ENCODE measurements around the gene PTPRU. TPM values are rescaled to one million over a fixed set of nuclear protein-coding genes. Genes with fewer than 3 reads are reported as not detected.

PTPRU gene
- total RNA-seq, 1 experiment from 2014 or later = 0.72 TPM

DNA sequence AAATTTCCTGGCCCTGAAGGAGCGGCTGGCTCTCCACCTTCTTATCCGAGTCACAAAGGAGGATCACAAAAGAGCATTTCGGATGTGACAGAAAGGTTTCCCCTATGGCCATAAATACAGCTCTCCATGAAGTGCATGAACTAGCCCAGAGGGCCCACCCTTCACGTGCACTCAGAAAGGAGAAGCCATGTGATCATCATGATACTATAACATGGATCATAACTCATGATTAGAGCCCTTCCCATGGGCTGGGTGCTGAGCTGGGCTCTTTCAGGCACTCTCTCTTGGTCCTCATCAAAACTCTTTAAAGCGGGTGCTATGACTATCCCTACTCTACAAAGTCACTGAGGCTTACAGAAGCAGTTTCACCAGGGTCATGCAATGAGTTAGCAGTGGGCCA lies 135.0 kb downstream of the PTPRU start:
- Histone ChIP-seq H3K4me1 (ENCODE audit: control insufficient read depth, insufficient read depth, low read length) (no peaks in the 10 kb centered on the region), H3K4me3 (ENCODE audit: low read depth in 2 of 2, low read length in 2 of 2) (no peak overlapping the region), H3K36me3 (ENCODE audit: control insufficient read depth, insufficient read depth, low read length) (no peaks in the 10 kb centered on the region), H3K27ac (ENCODE audit: low read length) (no peak overlapping the region), H3K27me3 (ENCODE audit: control insufficient read depth, insufficient read depth, low read length) (peaks cover 35% of the 10 kb centered on the region), H3K9me3 (ENCODE audit: control insufficient read depth, insufficient read depth, low read depth, low read length) (no peaks in the 10 kb centered on the region)
- intact Hi-C loops (cut with micrococcal nuclease; ENCODE audit: unreplicated experiment) (loop anchor here (10.0 kb wide), 1 partner anchor 713 kb away; no protein-coding TSS in a partner anchor), in situ Hi-C loops (cut with HindIII; ENCODE audit: low pct_unique_long_range_greater_than_20kb, low sequenced_read_pairs) (no loop called here)
- no TSS peak for BruUV-seq (replicated peaks)
- ATAC-seq (no peak), DNase-seq (ENCODE audit: low read depth, low spot score) (no peak)
- POLR2A ChIA-PET = no interaction called here
- TF ChIP-seq POLR2AphosphoS5 (IDR thresholded peaks at IDR 0.05; ENCODE audit: low read depth, low read length) = no peak
- no peak for TF ChIP-seq SIN3A (IDR thresholded peaks at IDR 0.05; ENCODE audit: borderline replicate concordance, insufficient read depth, low read depth, low read length)
- TF ChIP-seq, protein P1, sequence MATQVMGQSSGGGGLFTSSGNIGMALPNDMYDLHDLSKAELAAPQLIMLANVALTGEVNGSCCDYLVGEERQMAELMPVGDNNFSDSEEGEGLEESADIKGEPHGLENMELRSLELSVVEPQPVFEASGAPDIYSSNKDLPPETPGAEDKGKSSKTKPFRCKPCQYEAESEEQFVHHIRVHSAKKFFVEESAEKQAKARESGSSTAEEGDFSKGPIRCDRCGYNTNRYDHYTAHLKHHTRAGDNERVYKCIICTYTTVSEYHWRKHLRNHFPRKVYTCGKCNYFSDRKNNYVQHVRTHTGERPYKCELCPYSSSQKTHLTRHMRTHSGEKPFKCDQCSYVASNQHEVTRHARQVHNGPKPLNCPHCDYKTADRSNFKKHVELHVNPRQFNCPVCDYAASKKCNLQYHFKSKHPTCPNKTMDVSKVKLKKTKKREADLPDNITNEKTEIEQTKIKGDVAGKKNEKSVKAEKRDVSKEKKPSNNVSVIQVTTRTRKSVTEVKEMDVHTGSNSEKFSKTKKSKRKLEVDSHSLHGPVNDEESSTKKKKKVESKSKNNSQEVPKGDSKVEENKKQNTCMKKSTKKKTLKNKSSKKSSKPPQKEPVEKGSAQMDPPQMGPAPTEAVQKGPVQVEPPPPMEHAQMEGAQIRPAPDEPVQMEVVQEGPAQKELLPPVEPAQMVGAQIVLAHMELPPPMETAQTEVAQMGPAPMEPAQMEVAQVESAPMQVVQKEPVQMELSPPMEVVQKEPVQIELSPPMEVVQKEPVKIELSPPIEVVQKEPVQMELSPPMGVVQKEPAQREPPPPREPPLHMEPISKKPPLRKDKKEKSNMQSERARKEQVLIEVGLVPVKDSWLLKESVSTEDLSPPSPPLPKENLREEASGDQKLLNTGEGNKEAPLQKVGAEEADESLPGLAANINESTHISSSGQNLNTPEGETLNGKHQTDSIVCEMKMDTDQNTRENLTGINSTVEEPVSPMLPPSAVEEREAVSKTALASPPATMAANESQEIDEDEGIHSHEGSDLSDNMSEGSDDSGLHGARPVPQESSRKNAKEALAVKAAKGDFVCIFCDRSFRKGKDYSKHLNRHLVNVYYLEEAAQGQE (IDR thresholded peaks at IDR 0.05; ENCODE audit: insufficient read depth in 1 of 2, low read depth in 2 of 2, low read length in 1 of 2) = no peak
- no peak for TF ChIP-seq TCF7L2 (IDR thresholded peaks at IDR 0.05; ENCODE audit: low read depth, low read length)
- no peak for TF ChIP-seq CTCF (IDR thresholded peaks at IDR 0.05)
- CTCF ChIA-PET = no interaction called here

DNA sequence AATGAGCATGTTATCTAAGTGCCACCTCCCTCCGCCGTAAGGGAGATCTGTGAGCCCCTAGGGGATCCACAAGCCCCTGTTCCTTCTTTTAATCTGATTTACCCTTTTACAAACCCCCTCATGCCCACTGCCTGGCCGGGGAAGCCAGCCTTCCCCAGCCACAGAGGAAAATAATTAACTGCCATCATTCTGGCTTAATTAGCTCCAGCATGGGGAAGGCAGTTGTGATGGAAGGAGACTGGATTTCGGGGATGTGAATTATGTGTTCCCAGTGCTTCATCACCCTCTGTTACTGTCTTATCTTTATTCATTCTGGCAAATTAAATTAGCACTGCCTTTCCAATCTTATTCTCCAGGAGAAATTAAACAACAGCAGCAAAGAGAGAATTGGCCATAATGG lies 135.8 kb downstream of the PTPRU start:
- Histone ChIP-seq H3K9me3 (ENCODE audit: control insufficient read depth, insufficient read depth, low read depth, low read length) (no peaks in the 10 kb centered on the region), H3K4me3 (ENCODE audit: low read depth in 2 of 2, low read length in 2 of 2) (no peak overlapping the region), H3K4me1 (ENCODE audit: control insufficient read depth, insufficient read depth, low read length) (no peaks in the 10 kb centered on the region), H3K27ac (ENCODE audit: low read length) (no peak overlapping the region), H3K27me3 (ENCODE audit: control insufficient read depth, insufficient read depth, low read length) (peaks cover 35% of the 10 kb centered on the region), H3K36me3 (ENCODE audit: control insufficient read depth, insufficient read depth, low read length) (no peaks in the 10 kb centered on the region)
- in situ Hi-C loops (cut with HindIII; ENCODE audit: low pct_unique_long_range_greater_than_20kb, low sequenced_read_pairs) (no loop called here), intact Hi-C loops (cut with micrococcal nuclease; ENCODE audit: unreplicated experiment) (loop anchor here (10.0 kb wide), 1 partner anchor 713 kb away; no protein-coding TSS in a partner anchor)
- ATAC-seq (no peak), DNase-seq (ENCODE audit: low read depth, low spot score) (no peak)
- no TSS peak for BruUV-seq (replicated peaks)
- ChIA-PET CTCF (no interaction called here), POLR2A (no interaction called here)
- TF ChIP-seq TCF7L2 (IDR thresholded peaks at IDR 0.05; ENCODE audit: low read depth, low read length) = no peak
- TF ChIP-seq POLR2AphosphoS5 (IDR thresholded peaks at IDR 0.05; ENCODE audit: low read depth, low read length) = no peak
- TF ChIP-seq SIN3A (IDR thresholded peaks at IDR 0.05; ENCODE audit: borderline replicate concordance, insufficient read depth, low read depth, low read length) = no peak
- TF ChIP-seq, protein P1 (IDR thresholded peaks at IDR 0.05; ENCODE audit: insufficient read depth in 1 of 2, low read depth in 2 of 2, low read length in 1 of 2) = no peak
- no peak for TF ChIP-seq CTCF (IDR thresholded peaks at IDR 0.05)

Other genes starting within 250 kb of the PTPRU start
- 2.1 TPM for gene TMEM200B, start 112.6 kb upstream of the PTPRU start, total RNA-seq (2021; ENCODE audit: unreplicated experiment)
- 77.5 TPM for gene SRSF4, start 54.6 kb upstream of the PTPRU start, total RNA-seq (2021; ENCODE audit: unreplicated experiment)
- gene MECR, start 5.6 kb upstream of the PTPRU start, total RNA-seq (2021; ENCODE audit: unreplicated experiment) = 25.7 TPM